ENCODE data around the gene NFKBIE.

DNA sequence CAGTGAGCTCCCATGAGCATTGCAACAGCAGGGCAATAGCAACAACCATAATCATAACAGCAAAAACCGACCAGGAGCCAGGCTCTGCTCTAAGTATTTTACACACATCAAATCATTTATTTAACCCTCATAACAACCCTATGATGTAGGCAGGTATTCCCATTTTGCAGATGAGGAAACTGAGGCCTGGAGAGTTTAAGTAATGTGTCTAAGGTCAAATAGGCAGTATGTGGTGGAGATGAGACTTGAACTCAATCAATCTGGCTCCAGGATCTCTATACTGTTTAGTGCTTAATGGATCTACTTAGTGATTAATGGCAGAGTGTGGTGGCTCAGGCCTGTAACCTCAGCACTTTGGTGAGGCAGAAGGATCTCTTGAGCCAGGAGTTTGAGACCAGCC lies 8.3 kb upstream of the NFKBIE start:
- TF ChIP-seq CTCF (IDR thresholded peaks at IDR 0.05; ENCODE audit: low read depth, low read length) (no peak), EZH2phosphoT487 (IDR thresholded peaks at IDR 0.05; ENCODE audit: low read depth) (no peak)
